Stimulated activated CD4-positive, alpha-beta T cell treated with anti-CD3 and anti-CD28 coated beads, Interleukin-1b, Interleukin-23, amount 100 ng/mL, for 48 hours (primary cell): ENCODE results near the gene RGS13.
"Not testable (repeated sequence)": the region's sequence is repeated elsewhere in the genome, so short reads cannot be mapped to it uniquely, and the experiment has no call there.

Experiments
- DNase-seq: peaks from one replicate; pipeline ENCODE4 v3.0.0-alpha.2; 2020

RGS13 gene

DNA sequence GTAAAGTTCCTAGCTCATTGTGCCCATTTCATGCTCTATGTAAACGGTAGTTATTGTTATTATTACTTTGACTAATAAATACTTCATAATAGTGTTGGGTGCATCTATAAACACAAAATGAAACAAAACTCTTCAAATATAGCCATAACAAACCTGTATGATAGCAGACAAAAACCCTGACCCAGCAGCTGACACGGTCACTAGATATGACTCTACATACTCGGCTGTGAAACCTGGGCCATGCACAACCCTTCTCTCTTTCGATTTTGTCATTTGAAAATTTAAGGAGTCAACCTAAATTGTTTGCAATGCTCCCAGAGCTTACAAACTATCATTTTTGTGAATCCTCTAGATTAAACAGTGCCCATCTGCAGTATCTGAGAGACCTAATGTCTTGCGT lies 8.0 kb upstream of the RGS13 start:
- DNase-seq, result no peak

DNA sequence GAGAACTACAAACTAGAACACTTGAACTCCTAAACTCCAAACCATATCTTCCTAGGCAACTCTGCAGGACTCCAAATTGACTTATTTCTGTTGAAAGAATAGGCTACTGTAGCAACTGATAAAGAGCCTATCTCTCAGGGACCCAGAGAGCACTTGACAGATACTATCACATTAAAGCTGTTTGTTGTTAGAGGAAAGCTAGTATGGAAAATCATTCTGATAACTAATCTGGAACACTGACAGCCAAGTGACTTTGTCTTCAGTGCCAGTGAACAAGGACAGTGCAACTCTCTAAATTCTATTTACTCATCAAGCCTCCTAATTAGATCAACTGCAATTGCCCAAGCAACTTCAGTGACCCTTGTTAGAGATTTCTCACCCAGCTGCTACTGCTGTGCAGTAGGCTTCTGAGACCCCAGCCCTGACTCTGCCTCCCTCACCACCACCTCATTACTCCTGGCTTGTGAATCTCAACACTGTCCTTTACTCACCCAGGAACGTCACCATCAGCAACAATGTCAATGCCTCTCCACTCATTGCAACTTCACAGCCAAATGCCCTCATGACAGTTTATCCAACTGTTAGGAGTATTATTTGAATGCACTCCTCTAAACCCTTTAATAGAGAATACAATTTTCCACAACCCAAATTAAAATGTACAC lies 7.4 kb upstream of the RGS13 start:
- no peak for DNase-seq

DNA sequence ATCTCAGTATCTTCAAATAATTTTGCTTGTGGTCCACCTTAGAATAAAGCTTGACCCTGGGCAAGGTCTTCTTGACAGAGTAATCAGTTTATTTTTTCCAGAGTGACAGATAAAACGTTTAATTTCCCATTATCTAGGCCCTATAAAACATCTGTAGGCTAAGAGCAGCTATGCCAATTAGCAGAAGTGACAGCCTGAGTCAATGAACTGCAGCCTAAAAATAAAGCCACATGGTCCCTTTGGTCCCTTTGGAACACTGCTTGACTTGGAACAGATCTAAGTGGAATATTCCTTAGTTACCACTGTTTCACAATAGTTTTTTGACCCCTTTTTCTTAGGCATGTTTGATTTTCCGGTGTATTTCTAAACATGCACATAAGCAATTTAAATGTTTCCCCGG lies 6.3 kb upstream of the RGS13 start:
- DNase-seq, result no peak

DNA sequence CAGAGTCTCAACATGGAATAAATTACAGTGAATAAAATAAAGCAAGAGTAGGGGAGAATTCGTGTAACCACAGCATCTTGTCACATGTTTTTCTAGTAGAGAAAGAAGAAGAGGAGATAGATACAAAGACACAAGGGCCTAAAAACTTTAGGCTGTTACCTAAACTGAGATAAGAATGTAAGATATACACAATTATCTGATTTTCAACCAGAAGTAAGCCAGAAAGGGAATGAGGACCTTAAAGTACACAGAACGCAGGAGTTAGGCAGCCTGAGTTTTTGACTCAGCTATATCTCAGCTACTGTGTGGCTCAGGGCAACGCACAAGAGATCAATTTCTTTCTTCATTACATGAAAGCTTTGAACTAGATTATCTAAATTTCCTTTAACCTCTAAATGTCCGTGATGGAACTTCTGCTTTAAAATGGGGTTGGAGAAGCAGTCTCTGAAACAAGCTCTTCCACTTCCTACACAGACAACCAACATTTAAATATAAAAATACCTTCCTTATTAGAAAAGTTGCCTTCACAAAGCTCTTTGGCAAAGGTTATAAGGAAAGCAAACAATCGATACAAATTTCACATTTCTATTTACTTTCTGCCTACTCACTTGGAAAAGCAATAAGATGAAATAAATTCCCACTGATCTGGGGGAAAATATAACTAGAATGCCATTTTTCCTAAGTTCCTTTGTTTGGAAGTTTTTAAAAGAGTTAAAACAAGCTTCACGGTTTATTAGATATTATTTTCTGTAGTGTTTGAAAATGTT lies 5.2 kb upstream of the RGS13 start:
- no peak for DNase-seq

DNA sequence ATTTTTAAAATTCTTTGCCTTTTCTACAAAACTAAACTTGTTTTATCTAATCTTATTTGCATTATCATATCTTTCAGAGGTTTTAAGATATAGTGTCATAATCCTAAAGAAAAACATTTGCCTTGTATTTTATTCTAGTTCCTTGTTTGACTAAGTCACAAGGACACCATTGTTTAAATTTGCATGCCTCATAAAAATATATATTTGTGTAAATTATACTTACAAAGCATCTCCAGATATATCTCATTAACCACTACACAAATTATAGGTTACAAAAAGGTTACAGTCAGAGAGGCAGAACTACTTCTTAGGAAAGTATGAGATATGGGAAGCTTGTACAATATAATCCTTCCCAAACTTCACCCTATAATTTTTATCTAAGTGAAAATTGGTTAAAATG lies 4.2 kb upstream of the RGS13 start:
- DNase-seq, result no peak

DNA sequence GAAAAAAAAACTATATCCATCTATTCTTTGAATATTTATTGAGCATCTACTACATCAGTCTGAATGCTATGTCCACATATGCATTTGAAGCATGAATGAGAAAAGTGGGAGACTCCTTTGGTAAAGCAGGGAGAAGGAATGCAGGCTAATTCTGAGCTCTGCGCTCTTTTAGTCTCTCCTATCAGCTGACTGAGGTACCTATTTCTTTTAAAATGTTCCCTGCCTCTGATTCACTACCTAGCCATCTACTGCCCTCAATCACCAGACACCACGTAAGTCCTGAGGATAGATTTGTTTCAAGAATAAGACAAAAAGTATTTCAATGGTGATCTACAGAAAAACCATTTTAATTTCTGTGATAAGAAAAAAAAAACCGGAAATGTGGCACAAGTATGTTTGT lies 3.8 kb upstream of the RGS13 start:
- no peak for DNase-seq

DNA sequence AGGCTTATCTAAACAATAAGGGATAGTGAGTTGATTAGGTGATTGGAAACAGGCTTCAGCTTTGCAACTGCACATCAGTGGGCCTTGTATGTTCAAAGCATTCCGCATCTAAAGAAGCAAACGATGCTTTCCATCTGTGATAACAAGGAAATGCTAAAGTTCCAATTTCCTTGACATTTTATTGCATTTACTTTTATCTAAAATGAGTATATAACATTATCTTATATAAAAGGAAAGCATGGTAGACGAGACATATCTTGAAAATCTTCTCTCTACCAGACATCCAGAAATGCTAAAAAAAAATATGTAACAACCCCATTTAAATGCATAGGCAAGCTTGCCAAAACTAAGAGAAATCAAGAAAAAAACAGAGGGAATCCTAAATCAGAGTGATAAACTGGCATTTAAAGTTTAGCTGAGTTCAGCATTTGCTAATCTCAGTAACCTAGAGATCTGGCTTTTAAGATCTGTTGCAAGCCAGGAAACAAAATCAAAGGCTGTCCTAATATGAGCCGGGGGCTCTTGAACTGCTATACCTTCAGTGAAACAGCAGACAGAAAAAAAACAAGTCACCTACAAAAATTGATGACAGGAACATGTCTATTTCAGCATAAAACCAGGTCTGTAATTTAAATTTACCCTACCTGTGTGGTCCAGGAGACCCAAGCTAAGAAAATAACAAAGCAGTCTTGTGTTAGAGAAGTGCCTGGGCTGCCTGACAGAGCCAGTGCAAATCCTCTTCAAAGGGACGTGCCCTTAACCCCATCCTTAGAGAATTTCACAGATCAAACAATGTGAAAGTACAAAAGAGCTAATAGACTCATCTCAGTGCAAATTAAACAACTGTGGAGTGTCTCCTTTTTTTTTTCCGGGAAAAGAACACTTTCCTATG lies 3.1 kb upstream of the RGS13 start:
- DNase-seq, result no peak

DNA sequence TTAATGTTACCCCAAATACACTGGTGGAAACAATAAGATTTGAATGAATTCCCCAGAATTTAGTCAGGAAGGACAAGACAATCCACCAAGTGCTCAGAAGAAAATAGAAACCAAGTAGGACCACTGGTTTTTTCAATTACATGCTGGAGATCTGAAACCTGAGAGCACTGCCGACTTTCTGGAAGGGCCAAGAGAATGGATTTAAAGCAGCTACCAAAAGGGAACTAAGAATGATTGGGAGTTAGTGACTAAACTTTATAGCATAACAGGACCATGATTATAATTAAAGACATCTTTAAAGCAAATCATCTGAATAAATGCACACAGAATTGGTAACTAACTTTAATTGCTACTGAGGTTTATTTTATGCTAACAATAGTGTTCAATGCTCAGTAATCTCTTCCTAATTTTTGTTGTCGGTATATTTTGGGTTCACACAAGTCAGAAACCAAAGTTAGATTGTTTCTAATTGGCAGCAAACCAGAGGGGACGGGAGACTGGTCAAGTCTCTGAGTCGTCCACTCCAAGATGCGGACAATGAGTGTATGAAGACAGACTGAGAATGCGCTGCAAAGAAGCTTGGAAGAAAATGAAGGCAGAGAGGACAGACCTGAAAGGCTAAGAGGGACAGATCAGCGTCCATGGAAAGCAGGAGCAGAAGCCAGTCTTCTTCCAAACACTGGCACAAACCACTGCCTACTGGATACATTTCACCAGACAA lies 2.3 kb upstream of the RGS13 start:
- no peak for DNase-seq

DNA sequence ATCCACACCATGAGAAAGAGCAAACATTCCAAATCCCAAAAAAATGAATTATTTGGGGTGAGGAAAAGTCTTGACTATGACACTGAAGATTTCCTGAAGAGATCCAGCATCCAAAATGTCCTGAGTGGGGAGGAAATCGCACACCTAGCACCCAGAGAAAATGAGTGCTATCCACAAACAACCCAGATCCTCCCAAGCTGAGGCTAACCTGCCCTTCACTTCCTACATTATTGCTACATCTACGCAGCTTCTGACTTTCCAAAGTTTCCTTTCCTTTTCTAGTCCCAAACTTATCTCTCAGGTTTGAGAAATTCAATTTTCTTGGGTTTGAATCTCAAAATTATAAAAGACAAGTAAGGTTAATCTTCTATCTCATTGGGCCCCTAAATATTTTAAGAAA lies 906 bp upstream of the RGS13 start:
- DNase-seq, result no peak

DNA sequence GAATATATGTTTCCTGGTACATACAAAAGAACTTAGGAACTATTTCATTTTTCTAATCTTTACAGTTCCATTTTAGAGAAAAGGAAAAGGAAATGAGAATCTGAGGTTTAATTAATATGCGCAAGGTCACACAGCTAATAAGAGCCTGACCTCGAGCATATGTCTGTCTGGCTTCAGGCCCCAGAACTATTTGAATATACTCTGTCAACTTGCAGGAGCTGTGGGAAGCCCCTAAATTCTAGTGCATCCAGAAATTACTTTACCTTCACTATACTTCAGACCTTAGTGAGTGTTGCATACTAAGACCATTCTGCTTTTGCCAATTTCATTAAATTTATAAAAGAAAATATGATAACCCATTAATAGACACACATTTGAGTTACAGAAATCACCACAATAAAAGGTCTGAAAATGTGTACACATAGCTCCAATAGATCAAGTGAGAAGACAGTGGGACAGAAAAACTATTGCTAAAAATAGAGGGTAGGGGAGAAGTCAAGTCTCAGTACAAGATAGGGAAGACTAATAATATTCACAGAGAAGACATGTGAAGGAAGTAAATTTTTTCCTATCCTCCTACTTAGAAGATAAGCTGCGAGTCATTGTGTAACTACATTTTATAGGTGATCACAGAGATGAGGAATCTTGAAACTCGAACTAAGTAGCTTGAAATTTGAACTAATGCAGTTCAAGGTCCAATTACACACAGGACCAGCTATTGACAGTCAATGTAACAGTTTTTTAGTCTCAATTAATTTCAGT lies 3.8 kb downstream of the RGS13 start:
- DNase-seq, result no peak

DNA sequence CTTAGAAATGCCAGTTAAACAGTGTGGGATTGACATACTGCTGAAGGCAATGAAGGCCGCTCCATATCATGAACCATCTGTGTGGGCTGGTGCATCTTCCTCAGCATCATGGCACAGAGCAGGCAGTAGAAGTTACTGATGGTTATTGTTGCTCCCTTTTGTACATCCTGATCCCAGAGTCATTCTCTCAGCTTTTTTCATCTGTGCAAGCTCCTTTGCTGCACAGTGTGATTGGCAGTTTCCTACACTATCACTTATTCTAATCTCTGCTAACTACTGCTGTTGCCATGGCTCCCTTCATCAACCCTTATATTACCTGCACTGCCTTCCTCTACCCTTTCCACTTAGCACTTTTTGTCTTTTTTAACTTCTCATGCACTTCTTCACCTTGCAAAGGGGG lies 16.2 kb downstream of the RGS13 start:
- DNase-seq, result no peak

DNA sequence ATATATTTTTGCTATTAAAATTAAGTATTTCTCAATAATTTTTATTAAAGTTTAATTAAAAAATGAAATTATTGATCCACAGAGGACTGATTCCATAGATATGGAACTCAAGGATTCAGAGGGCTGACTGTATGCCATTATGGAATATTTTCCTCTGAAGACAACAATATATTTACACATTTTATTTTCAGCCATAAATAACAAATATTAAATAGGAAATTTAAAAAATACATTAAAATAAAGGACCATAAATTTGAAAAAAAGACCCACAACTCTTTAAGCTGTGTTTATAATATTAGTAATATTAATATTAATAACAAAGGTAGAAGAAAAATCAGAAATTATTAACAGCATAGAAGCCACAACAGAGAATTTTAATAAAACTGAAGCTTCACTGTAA lies 18.2 kb downstream of the RGS13 start:
- no peak for DNase-seq

DNA sequence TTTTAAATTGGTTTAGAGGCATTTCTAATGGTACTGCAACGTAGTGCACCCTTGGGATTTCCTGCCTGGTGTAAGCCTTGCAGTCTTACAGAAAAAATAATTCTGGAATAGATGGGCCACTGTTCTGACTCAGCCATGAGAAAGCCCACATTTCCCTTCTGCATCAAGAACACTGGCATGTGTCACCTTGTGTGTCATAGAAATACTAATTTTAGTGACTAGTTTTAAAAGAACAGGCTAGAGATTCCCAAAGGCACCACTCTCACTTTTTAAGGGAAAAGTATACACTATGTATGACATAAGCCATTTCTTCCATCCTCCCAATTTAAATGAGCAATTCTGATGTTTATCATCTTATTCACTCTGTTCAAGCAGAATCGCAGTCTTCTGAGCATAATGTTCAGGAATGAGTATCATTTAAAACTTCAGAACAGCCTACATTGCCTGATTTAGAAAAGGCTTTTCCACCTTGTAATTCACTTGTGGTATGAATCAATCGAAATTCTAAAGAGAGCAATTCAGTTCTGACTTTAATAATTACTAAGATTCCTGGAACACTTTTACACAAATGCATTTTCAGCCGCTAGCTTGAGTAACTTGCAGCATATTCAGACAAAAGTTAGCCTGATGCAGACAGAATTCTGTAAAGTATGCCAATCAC lies 18.8 kb downstream of the RGS13 start:
- peak; percentile 12 for DNase-seq

DNA sequence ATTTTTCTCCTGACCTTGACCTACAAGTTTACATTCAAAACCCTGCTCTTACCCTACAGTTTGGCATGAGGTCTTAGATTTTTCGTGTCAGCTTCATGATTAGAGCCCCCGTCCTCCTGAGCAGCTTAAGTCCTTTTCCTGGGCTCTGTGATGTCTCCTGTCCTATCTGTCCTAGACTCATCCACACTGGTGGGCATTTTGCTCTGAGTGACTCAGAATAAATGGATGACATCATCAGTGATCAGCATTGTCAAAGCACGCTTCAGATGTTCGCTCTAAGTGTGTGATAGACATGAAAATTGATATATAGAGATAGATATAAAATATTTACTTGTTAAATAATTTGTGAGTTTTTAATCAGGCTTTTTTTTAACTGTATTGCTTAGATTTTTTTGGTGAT lies 21.8 kb downstream of the RGS13 start:
- DNase-seq, result no peak

DNA sequence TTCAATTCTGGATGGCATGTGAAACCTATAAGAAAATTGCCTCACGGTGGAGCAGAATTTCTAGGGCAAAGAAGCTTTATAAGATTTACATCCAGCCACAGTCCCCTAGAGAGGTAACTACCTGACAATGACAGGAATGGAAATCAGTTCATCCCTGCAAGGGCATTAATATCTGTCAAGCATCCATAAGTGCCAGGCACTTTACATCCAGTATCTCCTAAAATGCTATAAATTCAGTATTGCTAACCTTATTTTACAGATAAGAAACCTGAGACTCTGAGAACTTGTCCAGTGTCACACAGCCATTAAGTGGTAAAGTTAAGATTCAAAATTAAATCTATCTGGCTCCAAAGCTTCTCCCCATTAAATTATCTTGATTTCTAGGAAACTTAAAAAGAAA lies 22.3 kb downstream of the RGS13 start:
- no peak for DNase-seq

DNA sequence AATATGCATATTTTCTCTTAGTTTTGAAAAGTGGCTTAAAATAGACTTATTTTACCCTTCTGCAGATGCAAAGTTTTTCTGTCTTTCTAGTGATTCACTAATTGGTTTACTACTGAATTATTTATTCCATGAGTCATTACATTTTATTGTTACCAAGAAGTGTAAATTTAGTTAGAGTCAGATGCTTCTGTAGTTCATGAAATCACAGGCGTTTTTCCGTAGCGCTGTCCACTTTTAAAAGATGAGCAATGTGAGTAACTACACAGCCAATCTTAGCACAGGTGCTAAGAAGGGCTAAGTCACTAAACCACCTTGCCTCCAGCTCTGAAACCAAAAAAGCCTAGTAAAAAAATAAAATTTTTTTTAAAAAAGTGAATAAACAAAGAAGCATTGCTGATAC lies 24.7 kb downstream of the RGS13 start:
- peak; percentile 34 for DNase-seq

DNA sequence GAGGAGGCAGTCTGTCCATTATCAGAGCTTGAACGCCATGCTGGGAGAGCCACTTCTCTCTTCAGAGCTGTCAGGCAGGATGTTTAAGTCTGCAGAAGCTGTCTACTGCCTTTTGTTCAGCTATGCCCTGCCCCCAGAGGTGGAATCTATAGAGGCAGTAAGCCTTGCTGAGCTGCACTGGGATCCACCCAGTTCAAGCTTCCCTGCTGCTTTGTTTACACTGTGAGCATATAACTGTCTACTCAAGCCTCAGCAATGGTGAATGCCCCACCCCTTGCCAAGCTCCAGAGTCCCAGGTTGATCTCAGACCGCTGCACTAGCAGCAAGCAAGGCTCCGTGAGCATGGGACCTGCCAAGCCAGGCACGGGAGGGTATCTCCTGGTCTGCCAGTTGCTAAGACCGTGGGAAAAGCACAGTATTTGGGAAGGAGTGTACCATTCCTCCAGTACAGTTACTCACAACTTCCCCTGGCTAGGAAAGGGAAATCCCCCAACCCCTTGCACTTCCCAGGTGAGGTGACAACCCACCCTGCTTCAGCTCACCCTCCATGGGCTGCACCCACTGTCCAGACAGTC lies 32.5 kb downstream of the RGS13 start:
- DNase-seq, result no peak

DNA sequence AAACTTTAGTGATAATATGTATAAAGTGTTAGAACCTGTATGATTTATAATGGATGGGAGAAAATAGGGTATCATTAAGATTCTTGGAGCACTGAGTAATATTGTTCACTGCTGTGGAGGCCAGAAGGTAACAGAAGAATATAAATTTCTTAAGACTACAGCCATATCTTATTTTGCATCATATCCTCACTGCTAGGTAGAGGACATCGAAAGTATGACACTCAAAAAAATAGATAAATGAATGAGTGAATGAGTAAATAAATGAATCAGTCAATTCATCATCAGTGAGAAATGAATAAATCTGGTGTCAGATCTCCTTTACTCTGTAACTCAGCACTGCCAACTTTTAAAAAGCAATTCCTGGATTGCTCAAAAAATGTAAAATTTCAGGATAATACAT lies 33.2 kb downstream of the RGS13 start:
- DNase-seq, result no peak

DNA sequence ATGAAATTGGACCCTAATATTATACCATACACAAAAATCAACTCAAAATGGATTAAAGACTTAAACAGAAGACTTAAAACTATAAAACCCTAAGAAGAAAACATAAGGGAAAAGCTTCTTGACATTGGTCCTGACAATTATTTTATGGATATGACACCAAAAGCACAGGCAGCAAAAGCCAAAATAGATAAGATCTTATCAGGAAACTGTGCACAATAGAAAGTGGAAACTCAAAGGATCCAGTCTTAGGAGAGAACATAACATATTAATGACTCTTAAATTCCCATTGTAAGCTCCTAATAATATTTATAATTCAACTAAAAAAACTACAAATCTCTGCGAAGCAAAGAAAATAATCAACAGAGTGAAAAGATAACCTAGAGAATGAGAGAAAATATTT lies 39.8 kb downstream of the RGS13 start:
- DNase-seq, result no peak

DNA sequence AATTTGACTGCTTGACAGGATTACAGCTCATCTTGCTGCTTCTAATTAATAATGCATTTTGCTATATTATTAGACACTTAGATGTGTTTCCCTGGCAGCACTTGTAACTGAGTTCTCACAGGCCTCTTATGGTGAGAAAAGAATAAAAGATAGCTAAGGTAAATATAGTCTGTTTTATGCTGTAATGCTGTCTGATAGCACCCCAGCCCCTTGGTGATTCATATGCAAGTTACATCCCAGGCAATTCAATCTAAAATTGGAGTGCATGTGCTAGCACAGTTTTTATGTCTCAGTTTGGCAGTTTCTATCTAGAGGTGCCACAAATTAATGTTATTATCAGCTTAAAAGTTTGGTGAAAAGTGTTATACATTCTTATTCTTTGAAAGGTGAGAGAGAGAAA lies 42.2 kb downstream of the RGS13 start:
- DNase-seq, result no peak

DNA sequence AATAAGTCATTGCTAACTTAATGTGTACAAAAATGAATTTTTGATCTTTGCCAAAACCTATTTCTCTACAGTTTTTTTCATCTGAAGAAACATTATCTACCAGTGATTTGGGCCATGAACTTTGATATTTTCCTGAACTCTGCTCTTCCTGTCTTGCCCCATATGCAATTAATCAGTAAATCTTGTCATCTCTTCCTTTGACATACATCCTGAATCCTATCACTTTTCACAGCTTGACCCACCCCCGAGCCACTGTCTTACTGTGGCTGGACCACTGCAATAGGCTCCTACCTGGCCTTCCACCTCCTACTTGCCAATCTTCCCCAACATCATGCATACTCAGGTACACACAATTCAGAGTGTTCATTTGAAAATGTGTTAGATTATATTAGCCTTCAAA lies 46.4 kb downstream of the RGS13 start:
- no peak for DNase-seq

DNA sequence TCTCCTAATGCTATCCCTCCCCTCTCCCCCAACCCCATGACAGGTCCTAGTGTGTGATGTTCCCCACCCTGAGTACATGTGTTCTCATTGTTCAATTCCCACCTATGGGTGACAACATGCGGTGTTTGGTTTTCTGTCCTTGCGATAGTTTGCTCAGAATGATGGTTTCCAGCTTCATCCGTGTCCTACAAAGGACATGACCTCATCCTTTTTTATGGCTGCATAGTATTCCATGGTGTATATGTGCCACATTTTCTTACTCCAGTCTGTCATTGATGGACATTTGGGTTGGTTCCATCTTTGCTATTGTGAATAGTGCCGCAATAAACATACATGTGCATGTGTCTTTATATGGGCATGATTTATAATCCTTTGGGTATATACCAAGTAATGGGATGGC lies 47.1 kb downstream of the RGS13 start:
- DNase-seq, result not testable (repeated sequence)
